ENCODE measurements around the gene PARD3B. TPM values are rescaled to one million over a fixed set of nuclear protein-coding genes. Genes with fewer than 3 reads are reported as not detected.

The PARD3B gene
- total and polyA plus RNA-seq, 2 of the 8 experiments (the other 6 are each of a cell fraction or from before 2014, with no cell fraction given): 1.2 to 5.7 TPM

GRCh38 chr2:204914708-204915107 is 369.4 kb downstream of the PARD3B start:
- H2AFZ ChIP-seq (ENCODE audit: low read length): no peak overlapping the region
- no peak overlapping the region for H4K91ac ChIP-seq (replicated peaks; ENCODE audit: insufficient read length, low read length)
- no peak overlapping the region for H3K27ac ChIP-seq (ENCODE audit: low read depth, low read length)
- H2BK12ac ChIP-seq (ENCODE audit: low read depth, low read length): no peak overlapping the region
- no peaks in the 10 kb centered on the region for H3K4me1 ChIP-seq (replicated peaks in 1 of 4; ENCODE audit: control insufficient read depth in 3 of 4, insufficient read depth in 4 of 4, low read length in 3 of 4)
- no peaks in the 10 kb centered on the region for H3K9me3 ChIP-seq (ENCODE audit: insufficient read depth in 2 of 2, low read depth in 1 of 2, low read length in 1 of 2)
- no peak overlapping the region for H3K23ac ChIP-seq (ENCODE audit: insufficient read length)
- H3K36me3 ChIP-seq (ENCODE audit: control insufficient read depth in 2 of 4, insufficient read depth in 4 of 4, low read length in 3 of 4): no peaks in the 10 kb centered on the region
- H3K79me1 ChIP-seq (ENCODE audit: low read depth, low read length): no peaks in the 10 kb centered on the region; the same call in 1 of the 2 replicates
- H3K56ac ChIP-seq (replicated peaks; ENCODE audit: insufficient read length, low read depth, low read length): no peak overlapping the region
- H4K20me1 ChIP-seq (replicated peaks in 1 of 2; ENCODE audit: control insufficient read depth in 1 of 2, insufficient read depth in 2 of 2, low read length in 2 of 2): no peaks in the 10 kb centered on the region
- H3K27me3 ChIP-seq (replicated peaks in 1 of 4; ENCODE audit: control insufficient read depth in 3 of 4, extremely low read depth in 1 of 4, insufficient read depth in 3 of 4, low read length in 3 of 4): peaks cover 0 to 2% (median under 1%) of the 10 kb centered on the region in 4 experiments; a peak in 1 of 7 replicates
- H2AK5ac ChIP-seq (ENCODE audit: low read depth, low read length): no peak overlapping the region
- TF ChIP-seq, protein P1, sequence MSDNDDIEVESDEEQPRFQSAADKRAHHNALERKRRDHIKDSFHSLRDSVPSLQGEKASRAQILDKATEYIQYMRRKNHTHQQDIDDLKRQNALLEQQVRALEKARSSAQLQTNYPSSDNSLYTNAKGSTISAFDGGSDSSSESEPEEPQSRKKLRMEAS (IDR thresholded peaks at IDR 0.05): no peak
- TF ChIP-seq USF2 (IDR thresholded peaks at IDR 0.05; ENCODE audit: low read length): no peak
- TF ChIP-seq CEBPB (IDR thresholded peaks at IDR 0.05; ENCODE audit: low read depth, low read length): no peak
- POLR2A ChIA-PET (ENCODE audit: partially characterized antibody): no interaction called here
- no peak overlapping the region for H2BK120ac ChIP-seq (replicated peaks; ENCODE audit: low read depth, low read length)
- no peak overlapping the region for H3K4me2 ChIP-seq (ENCODE audit: insufficient read depth in 1 of 2, low read depth in 2 of 2, low read length in 2 of 2)
- no peak overlapping the region for H3K4me3 ChIP-seq (ENCODE audit: extremely low read depth in 1 of 4, insufficient read depth in 2 of 4, low read depth in 3 of 4, low read length in 4 of 4)
- no peak overlapping the region for H3K4ac ChIP-seq (replicated peaks; ENCODE audit: insufficient read length, low read depth, low read length)
- H3K79me2 ChIP-seq (ENCODE audit: control insufficient read depth in 1 of 2, insufficient read depth in 2 of 2, low read length in 2 of 2): no peaks in the 10 kb centered on the region
- H2BK15ac ChIP-seq (ENCODE audit: low read length): no peak overlapping the region
- no peak overlapping the region for H4K5ac ChIP-seq (ENCODE audit: insufficient read length, low read depth, low read length)
- no peak overlapping the region for H2BK5ac ChIP-seq (ENCODE audit: low read depth, low read length)
- no peaks in the 10 kb centered on the region for H3K23me2 ChIP-seq (ENCODE audit: low read depth, low read length)
- H3K18ac ChIP-seq (ENCODE audit: extremely low read depth, low read length): no peak overlapping the region
- no peak overlapping the region for H4K8ac ChIP-seq (ENCODE audit: extremely low read depth, insufficient read depth, low read length)
- 94% methylated on average over 9 of the region's 9 CpGs; no CpG with 5 or more reads in 1 of the 2 experiments for WGBS, 2 experiments (ENCODE audit: extremely low coverage in 1 of 2, insufficient coverage in 1 of 2, insufficient read length in 1 of 2, insufficient replicate concordance in 2 of 2, low coverage in 1 of 2, low lambda C conversion rate in 2 of 2, missing lambda C conversion rate in 1 of 2)
- no peak overlapping the region for H2BK20ac ChIP-seq (ENCODE audit: low read length)
- FAIRE-seq: no peak
- no peak overlapping the region for H3K9ac ChIP-seq (replicated peaks in 1 of 4; ENCODE audit: extremely low read depth in 1 of 4, low read depth in 3 of 4, low read length in 3 of 4)
- CTCF ChIA-PET (ENCODE audit: partially characterized antibody): interaction anchor here (0.7 to 2.2 kb wide), 2 partner anchors 13 to 23 kb away, joined by 3 to 6 read pairs; no protein-coding TSS in a partner anchor
- no peak overlapping the region for H3K14ac ChIP-seq (ENCODE audit: insufficient read length)
- DNase-seq (ENCODE audit: low read depth in 1 of 2, low spot score in 2 of 2): no peak

Measured in H1 (cell line).